Superior temporal gyrus (tissue), 1 donor: Measurements from ENCODE around the gene CASZ1.

Experiments
- DNase-seq: peaks from one replicate; pipeline ENCODE4 v3.0.0-alpha.2; 2016; ENCODE audit errors: extremely low spot score

The CASZ1 gene

DNA sequence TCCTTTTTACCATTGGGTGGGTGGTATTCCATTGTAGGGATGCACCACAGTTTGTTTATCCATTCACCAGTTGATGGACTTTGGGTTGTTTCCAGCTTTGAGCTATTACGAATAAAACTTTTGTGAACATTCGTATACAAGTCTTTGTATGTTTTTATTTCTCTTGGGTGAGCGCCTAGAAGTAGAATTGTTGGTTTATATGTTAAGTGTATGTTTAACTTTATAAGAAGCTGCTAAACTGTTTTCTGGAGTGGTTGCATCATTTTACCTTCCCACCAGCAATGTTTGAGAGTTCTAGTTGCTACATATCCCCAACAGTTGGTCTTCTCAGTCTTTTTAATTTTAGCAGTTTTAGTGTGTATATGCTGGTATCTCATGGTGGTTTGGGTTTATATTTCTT, 189.2 kb downstream of the CASZ1 start:
- no peak for DNase-seq

DNA sequence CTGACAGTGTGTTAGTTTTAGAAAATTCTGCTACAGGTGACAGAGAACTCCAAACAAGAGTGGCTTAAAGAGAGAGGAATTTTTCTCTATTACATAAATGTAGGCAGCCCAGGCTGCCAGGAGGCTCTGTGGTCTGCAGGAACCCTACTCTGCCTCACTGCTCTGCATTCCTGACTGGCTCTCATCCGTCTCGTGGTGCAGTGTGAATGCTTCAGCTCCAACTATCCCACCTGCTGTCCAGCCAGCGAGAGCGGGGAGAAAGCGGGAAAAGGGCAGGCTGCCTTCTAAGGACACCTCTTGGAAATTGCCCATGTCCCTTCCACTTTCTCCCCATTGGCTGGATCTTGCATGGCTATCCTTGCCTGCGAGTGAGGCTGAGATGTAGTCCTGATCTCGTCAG, 190.4 kb downstream of the CASZ1 start:
- no peak for DNase-seq

DNA sequence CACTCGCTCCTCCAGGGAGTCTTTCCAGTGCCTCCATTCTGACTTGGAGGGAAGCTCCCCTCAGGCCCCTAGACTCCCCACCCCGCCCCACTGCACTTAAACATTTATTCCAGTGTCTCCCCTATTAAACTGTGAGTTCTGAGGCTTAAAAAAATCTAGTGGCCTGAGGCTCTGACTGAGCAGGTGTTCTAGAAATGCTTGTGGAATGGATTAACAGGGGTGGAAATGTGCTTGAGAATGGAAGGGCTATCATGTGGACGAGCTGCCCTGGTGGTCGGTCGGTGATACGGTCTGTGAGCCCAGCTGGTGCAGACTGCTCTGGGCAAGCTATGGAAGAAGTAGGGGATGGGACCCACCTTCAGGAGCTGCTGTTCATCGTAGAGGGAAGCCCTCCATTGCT, 191.5 kb downstream of the CASZ1 start:
- no peak for DNase-seq

DNA sequence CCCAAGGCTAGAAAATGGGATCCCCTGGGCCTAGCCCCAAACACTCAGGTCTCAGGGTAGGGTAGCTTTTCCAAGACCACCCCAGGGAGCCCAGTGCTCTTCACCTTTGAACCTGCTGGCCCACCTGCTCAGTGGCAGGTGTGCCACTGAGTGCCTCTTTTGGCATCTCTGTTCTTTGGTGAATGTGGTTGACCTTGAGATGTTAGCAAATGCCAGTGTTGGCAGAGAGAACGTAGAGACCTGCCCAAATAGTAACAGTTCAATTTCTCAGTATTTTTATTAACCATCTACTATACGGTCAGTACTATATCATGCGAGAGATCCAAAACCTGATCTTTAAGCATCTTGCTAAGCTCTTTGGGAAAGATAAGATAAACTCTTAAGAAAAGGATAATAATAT, 193.5 kb downstream of the CASZ1 start:
- DNase-seq: no peak

DNA sequence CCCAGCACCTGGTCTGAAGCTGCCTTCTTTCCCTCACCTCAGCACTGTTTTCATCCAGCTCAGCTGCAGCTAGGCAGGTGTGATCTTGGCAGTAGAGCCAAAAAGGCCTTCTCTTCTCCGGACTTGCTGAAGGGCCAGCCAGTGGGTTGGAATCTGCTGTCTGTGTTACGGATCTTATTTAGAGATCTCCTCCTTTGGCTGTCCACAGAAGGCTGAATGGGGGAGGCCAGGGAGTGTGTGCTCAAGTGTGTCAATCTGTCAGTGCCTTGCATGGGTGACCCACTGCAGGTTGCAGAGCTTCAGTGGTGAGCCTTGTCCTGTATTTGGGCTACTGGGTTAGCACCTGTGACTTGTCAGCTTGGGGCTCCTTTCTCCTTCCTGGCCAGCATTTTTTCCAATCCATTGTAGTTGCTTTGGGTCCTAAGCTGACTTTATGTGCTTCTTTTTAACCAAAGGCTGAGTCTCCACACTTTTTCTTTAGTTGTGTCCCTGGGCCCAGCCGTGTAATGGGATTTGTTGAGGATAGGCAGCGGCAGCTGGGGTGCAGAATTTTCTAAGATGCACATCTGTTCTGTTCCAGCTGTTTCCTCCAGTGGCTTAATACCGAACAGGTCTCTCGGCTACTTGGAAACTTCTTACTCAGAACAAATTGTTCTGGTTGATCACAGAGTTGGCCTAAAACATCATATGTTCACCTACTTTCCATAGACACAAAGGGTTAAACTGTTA, 194.9 kb downstream of the CASZ1 start:
- DNase-seq: no peak

DNA sequence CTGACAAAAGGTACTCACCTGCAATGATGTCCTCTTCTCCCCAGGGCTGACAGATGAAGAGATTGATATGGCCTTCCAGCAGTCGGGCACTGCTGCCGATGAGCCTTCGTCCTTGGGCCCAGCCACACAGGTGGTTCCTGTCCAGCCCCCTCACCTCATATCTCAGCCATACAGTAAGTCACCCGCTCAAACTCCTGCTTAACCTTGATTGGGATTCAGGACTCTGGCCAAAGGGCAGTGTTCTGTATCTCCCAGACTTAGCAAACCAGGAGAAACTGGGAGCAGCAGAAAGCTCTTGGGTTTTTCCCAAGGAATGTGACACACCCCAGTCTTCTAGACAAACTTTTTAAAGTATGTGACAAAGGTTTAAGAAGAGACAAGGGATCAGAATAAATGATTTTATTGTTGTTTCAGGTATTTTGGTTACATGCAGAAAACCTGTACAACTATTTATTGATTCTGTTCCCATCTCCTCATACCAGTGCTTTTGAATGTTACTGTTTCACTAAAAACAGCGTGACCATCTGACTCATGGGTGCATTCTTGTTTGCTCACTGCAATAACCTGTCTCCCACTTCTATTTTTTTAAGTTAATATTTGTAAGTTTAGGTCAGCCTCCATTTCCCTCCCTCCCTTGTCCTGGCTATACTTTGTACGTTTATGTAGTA, 197.1 kb downstream of the CASZ1 start:
- no peak for DNase-seq

DNA sequence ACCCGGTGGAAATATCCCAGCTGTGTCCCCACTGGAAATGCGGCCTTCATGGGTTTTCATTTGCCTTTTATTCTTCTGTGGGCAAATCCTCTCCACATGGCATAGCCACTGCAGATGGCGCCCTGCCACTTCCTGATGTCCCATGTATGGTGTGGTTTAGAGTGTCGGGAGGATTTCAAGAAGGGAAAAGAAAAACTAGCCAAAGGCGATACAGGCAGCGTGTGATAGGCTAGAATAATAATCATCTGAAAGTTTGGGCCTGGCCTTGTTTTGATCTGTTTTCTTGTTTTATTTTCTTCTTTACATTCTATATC, 198.1 kb downstream of the CASZ1 start:
- DNase-seq: peak; percentile 75

DNA sequence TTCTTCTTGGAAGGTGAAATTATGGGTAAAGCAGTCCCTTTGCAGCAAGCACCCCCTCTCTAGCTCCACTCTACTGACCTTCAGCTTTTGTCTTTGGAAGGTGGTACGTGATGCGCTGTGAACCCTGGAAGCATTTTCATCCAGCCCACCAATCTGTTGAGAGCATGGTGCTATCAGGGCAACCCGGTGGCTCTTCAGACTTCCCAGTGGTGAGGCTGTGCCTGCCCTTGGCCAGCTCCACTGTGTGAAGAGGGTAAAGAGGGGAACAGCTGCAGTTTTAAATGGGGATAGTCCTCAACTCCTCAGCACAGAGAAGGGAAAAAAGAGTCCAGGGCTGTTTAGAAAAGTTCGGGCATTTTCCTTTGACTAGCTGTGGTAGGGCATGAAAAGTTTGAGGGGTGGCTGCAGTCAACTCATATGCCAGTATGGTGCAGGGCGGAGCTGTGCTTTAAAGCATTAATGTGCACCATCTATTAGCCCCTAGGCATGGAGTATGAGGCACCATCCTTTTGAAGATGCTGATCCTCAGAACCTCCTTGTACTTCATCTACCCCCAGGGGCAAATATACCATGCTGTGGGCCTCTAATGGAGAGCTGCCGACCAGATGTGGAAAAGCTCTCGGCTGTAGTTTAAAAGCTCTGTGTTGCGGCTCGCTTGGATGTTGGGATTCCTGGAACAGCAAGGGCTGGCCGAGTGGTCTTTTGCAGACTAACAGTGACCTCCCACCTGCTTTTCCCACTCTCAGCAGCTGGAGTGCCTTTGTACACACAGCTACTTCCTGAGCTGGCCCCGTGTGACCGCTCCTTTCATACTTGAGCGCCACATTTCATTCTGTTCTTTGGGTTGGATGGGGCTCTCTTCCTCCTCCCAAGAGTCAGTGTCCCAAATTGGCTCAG, 198.7 kb downstream of the CASZ1 start:
- DNase-seq: no peak

DNA sequence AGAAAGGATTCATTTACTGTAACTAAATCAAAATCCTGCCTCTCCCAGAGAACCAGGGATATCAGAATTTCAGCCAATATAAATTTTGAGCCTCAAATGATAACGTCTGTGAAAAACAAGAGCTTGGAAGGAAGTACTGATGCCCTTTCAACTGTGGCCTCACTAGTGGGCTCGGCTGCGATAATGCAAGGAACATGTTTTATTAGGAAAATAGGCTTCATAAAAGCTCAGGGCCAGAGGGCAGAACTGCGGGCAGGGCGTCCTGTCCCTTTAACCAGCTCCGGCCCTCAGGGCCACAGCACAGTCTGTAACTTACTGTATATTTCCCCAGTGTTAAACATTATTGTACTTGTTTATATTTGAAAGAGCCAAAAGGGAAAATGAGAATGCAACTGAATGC, 199.7 kb downstream of the CASZ1 start:
- no peak for DNase-seq

DNA sequence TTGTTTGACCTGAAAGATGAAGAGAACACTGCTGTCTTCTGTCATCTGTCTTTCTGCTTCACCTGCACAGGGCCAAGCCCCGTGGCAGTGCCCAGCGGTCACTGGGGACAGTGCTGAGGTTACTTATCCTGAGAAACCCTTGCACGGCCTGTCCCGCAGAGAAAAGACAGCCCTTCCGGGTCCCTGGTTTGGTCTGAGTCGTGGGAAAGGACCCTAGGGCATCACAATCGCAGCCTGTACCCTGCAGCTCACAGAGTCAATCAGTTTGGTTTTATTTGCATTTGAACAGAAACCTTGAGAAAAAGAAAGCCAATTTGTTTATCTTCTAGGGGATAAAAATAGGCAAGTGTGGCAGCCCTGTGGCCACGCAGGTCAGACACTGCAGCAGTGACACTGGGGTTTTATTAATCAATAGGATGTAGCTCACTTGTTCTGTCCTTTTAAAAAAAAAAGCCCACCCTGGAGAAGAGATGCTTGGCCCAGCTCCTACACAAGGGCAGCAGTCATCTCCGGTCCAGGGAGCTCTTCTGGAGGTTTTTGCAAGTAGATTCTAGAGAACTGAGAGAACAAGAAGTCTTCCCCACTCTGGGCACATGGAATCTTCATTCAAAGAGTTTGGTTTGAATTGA, 201.7 kb downstream of the CASZ1 start:
- DNase-seq: no peak

DNA sequence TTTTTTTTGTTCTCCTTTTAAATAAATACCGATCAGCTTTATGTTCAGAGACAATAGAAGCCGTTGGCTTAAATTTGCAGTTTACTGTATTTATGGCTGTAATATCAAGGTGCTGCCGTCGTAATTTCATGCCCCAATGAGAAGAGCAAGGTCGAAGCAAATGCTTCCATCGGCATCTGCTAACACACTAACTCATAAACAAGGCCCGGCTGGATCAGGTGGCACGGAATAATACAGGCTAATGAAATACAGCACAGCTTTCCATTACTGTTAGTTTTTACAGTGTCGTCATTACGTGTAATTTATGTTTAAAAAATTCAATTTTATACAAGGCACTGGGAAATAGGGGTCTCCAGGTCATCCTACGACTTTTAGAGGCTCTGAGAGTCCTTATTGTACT, 202.7 kb downstream of the CASZ1 start:
- no peak for DNase-seq

DNA sequence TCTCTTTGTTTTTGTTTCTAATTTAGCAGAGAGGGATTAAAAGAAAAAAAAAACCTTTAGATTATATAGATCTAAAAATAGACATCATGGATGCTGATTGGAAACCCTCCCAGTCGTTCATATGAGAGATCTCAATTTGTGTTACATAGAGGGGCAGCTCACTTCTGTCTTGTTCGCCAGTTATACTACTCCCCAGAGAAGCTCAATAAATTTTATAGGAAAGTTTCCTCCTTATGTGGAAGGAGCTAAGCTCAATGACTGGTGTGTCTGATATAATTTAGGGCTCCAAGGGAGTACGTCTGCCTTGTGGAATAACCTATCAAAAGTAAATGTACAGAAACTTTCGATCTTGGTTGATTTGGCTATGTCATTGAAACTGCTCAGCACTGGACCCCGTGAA, 204.1 kb downstream of the CASZ1 start:
- no peak for DNase-seq

DNA sequence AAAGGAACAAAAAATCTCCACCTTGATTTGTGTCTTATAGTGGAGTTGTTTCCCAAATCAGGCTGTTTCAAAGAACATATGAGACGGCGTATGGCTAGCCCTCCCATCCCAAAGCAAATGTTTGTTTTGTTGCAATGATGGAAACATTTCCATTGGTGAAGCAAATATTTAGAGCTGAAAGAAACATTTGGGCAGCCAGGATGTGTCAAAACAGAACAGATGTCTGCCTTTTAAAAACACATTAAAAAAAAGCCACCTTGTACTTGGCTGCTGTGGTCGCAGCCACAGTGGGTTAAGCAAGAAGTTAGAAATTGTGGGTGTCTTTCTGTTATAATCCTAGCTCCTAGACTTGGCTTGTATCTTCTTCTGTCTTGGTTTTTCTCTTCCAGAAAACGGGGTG, 205.4 kb downstream of the CASZ1 start:
- DNase-seq: no peak

DNA sequence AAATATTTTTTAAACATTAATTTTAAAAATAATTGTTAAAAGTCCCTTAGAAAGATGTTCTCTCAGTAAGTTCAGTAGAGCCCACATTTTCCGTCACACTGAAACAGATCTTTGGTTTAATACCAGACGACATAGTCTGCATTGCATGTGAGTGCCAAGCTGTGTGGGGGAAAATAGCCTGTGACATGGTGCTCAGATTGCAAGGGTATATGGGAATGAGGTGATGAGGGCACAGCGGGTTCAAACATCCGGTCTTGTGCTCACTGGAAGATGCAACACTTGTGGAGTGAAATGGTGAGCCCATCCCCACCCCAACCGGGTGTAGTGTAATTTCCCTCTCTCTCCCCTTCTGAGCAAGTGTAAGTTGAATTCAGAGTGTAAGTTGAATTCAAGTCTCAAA, 207.4 kb downstream of the CASZ1 start:
- no peak for DNase-seq

DNA sequence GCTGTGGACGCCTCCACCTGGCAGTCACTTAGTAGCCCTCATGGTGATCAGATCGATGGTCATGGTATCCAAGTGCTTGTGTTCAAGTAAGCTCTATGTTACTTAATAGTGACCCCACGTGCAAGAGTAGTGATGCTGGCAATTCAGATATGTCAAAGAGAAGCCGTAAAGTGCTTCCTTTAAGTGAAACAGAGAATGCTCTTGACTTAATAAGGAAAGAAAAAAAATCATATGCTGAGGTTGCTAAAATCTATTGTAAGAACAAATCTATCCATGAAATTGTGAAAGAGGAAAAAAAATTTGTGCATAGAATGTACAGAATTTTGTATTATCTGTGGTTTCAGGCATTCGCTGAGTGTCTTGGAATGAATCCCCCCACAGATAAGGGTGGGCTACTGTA, 207.8 kb downstream of the CASZ1 start:
- no peak for DNase-seq
